HS-27A (cell line): Measurements from ENCODE around the gene HNF4A.

Experiments
- DNase-seq: peaks from one replicate; pipeline ENCODE4 v3.0.0-alpha.2; 2012; ENCODE audit warnings: low read depth, missing footprints

HNF4A gene

GRCh38 chr20:44392776-44393607 is 37.5 kb downstream of the HNF4A start:
- no peak for DNase-seq

- DNase-seq, result no peak
Measured at GRCh38 chr20:44393608-44394451, 38.3 kb downstream of the HNF4A start.

- DNase-seq, result no peak
Measured at GRCh38 chr20:44394452-44394701, 38.9 kb downstream of the HNF4A start.

GRCh38 chr20:44394702-44395460 is 39.4 kb downstream of the HNF4A start:
- DNase-seq, result no peak

- no peak for DNase-seq
Measured at GRCh38 chr20:44395461-44396340, 40.2 kb downstream of the HNF4A start.

GRCh38 chr20:44396369-44397130 is 41.1 kb downstream of the HNF4A start:
- no peak for DNase-seq

- no peak for DNase-seq
Measured at GRCh38 chr20:44398335-44398734, 42.8 kb downstream of the HNF4A start.

GRCh38 chr20:44399446-44399845 is 43.9 kb downstream of the HNF4A start:
- no peak for DNase-seq

GRCh38 chr20:44400671-44400969 is 45.1 kb downstream of the HNF4A start:
- no peak for DNase-seq

GRCh38 chr20:44400970-44401769 is 45.7 kb downstream of the HNF4A start:
- no peak for DNase-seq

GRCh38 chr20:44401770-44402390 is 46.4 kb downstream of the HNF4A start:
- no peak for DNase-seq

GRCh38 chr20:44402391-44403193 is 47.1 kb downstream of the HNF4A start:
- DNase-seq, result no peak

GRCh38 chr20:44403194-44404112 is 48.0 kb downstream of the HNF4A start:
- no peak for DNase-seq

- DNase-seq, result no peak
Measured at GRCh38 chr20:44404204-44405181, 49.0 kb downstream of the HNF4A start.

GRCh38 chr20:44405257-44405656 is 49.8 kb downstream of the HNF4A start:
- no peak for DNase-seq

- no peak for DNase-seq
Measured at GRCh38 chr20:44405785-44406571, 50.5 kb downstream of the HNF4A start.
